Right lung (tissue), 10 donors: ENCODE measurements around the gene ASB17. TPM values are rescaled to one million over a fixed set of nuclear protein-coding genes. Genes with fewer than 3 reads are reported as not detected.
"Not testable (repeated sequence)": the region's sequence is repeated elsewhere in the genome, so short reads cannot be mapped to it uniquely, and the experiment has no call there.

Experiments
- DNase-seq, 2 donors: peaks; one replicate each; pipeline ENCODE4 v3.0.0-alpha.2; 2013
- long read RNA-seq, 8 donors: transcript quantifications; one replicate each; lab custom pipeline, GENCODE V29; 2026
- polyA plus RNA-seq, 5 donors: library from polyadenylated mRNA; unstranded; fragments of 120-200 nt; gene quantifications; one replicate each; pipeline versions ENCODE4 v1.2.1 to v1.2.3, GENCODE V29; 2013; ENCODE audit warnings: inconsistent platforms in 1 of 5, low replicate concordance in 1 of 5; ENCODE audit not compliant: insufficient read length in 5 of 5, insufficient read depth in 1 of 5

ASB17 gene
- not detected for polyA plus RNA-seq
- long read RNA-seq, donor 1: 0 reads
- long read RNA-seq, donor 2: 0 reads
- long read RNA-seq, donor 3: 0 reads
- long read RNA-seq, donor 4: 0 reads
- long read RNA-seq, donor 5: 0 reads
- long read RNA-seq, donor 6: 0 reads
- long read RNA-seq, donor 7: 0 reads
- long read RNA-seq, donor 8: 0 reads

GRCh38 chr1:75932304-75932703, at the start of gene ASB17:
TSS of gene ASB17 (minus strand) at chr1:75932404. CDS start at chr1:75932291, 113 bp downstream.
- no peak for DNase-seq

GRCh38 chr1:75980972-75981897, 49.0 kb upstream of the ASB17 start:
- no peak for DNase-seq

DNA sequence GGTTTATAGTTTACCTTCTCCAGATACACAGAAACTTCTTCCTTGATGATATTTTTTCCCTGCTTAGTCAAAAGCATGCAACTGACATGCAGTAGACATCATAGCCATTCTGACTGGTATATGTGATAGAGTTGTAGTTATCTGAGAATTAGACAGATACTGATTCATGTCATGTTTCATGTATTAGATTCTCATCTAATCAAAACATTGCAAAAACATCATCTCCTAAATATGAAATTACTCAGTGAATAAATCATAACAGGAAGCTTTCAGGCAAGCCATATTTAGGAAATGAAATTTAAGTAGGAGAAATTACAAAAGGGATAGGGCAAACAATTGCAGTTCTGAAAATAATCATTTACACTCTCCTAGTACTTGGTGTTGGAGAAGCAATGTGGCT, 38.4 kb upstream of the ASB17 start:
- DNase-seq: no peak

DNA sequence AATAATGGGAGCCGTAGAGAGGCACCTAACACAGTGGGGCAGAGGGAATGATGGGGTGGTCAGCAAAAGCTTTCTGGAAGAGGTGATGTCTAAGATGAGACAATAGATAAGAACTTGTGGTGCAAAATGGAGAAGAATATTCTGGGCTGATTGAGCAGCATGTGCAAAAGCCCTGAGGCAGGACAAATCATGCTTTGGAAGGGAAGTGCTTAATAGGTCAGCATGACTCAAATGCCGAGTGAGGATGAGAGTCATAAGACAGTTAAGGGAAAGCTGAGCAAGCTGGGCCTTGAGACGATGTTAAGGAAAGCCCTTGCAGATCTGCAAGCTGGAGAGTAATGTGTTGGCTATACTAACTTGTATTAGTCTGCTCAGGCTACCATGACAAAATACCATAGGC, 37.3 kb upstream of the ASB17 start:
- no peak for DNase-seq

DNA sequence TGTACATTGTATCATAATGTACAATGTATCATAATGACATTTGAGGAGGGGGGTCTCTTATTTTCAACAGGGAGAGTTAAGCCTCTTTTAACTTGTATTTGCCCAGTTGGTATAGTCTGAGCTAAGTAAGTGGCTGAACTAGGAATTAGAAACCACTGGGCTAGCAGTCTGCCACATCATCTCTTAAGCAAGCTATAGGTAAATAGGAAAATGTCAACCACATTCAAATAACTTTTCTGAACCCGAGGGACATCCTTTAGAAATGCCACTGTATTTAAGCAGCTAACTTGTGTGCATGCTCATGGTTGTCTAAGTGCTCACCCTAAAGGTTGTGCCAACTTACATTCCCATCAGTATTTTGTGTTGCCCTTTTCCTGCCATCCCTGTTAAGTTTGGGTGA, 35.5 kb upstream of the ASB17 start:
- no peak for DNase-seq

DNA sequence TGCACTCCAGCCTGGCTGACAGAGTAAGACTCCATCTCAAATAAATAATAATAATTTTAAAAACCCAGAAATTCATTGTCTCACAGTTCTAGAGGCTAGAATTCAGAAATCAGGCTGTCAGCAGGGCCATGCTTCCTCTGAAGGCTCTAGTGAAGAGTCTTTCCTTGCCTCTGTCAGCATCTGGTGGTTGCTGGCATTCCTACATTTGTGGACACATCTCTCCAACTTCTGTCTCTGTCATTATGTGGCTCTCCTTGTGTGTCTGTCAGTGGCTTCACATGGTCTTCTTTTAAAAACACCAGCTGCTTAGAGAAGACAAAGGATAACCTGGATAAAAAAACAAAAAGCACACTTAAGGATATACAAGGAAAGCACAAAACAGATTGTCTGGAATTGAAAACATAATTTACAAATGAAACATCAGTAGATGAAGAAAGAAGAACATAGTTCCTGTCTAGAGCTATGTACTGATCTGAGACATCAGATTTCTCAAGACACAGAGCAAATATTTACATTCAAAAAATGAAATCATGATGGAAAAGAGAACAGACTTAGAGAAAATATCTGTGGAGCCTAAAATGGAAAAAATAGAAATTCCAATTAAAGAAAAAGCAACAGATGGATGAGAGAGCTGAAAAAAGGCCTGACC, 32.7 kb upstream of the ASB17 start:
- DNase-seq: no peak

DNA sequence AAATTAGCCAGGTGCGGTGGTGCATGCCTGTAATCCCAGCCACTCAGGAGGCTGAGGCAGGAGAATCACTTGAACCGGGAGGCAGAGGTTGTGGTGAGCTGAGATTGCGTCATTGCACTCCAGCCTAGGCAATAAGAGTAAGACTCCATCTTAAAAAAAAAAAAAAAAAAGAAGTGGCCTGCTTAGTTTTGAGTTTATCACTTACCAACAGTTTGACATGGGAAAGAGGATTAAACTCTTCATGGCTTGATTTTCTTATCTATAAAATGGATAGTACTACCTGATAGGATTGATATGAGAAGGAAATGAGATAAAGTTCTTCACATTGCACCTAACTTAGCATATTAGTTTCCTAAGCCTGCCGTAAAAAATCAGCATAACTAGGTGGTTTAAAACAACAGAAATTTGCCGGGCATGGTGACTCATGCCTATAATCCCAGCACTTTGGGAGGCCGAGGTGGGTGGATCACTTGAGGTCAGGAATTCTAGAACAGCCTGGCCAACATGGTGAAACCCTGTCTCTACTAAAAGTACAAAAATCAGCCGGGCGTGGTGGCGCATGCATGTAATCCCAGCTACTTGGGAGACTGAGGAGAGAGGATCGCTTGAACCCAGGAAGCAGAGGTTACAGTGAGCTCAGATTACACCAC, 32.0 kb upstream of the ASB17 start:
- not testable (repeated sequence) for DNase-seq

GRCh38 chr1:75954586-75954985, 22.4 kb upstream of the ASB17 start:
- DNase-seq: no peak

DNA sequence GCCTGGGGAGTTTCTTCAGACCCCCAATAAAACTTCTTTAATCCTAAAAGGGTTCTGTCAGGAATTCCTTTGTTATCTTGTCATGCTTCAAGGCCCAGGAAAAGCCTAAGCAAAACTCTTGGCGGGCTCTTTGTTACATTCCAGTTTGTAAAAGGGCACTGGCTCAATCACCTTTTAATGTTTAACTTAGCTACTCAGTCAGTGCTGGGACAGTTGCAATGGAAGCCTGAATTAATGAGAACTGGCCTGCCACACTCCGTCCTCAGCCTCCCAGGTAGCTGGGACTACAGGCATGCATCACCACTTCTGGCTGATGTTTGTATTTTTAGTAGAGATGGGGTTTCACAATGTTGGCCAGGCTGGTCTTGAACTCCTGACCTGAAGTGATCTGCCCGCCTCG, 21.3 kb upstream of the ASB17 start:
- no peak for DNase-seq

- no peak for DNase-seq
These were observed 19.8 kb upstream of the ASB17 start for GRCh38 chr1:75952016-75952415.

DNA sequence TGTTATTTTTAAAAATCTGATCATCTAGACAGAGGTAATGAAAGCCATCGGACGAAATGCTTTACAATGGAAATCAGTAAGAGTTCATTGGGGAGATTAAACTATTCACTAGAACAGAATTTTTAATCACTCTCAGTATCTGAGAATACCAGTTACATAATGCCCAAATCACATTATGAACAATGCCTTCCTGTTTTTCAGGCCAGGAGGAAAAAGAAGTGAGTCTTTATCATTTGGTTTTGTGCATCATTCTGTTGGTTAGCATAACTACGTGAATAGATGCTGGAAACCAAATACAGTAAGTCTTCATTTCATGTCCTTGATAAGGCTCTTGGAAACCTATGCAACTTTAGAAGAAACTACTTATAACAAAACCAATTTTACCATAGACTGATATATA, 18.0 kb upstream of the ASB17 start:
- DNase-seq: no peak

- peak in 1 of 2 donors; percentile 3 for DNase-seq
These were observed 10.8 kb upstream of the ASB17 start for GRCh38 chr1:75943037-75943436.

GRCh38 chr1:75937034-75937433, 4.8 kb upstream of the ASB17 start:
- no peak for DNase-seq

- DNase-seq: no peak
These were observed 9.5 kb downstream of the ASB17 start for GRCh38 chr1:75922698-75923097.

- no peak for DNase-seq
These were observed 15.4 kb downstream of the ASB17 start for GRCh38 chr1:75916834-75917233.

DNA sequence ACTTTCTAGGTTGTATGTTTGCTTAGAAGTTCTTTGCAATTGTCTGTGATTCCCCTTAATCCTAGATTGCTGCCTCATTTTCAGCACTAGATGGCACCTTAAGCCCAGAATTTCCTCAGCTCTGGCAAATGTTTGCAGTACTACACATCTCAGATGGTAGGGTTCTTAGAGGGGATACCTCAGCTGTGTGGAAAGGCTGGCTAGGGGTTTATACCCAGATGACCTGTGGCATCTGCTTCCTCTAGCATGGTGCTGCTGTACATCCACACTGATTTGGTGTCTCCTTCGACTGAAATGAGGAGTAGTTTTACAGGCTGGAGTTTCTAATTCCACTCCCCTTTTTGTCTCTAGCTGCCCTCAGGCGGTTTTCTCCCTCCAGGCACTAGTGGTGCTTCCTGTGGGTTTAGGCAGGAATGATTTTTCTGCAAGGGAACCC, 23.5 kb downstream of the ASB17 start:
- DNase-seq: peak; percentile 6 to 42

DNA sequence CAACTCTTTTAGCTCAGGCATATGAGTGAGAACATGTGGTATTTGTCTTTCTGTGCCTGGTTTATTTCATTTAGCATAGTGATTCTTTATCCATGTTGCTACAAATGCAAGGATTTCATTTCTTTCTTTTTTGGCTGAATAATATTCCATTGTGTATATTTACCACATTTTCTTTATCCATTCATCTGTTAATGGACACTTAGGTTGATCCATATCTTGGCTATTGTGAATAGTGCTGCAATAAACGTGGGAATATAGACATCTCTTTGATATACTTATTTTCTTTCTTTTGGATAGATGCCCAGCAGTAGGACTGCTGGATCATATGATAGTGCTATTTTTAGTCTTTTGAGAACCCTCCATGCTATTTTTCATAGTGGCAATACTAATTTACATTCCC, 30.8 kb downstream of the ASB17 start:
- no peak for DNase-seq

DNA sequence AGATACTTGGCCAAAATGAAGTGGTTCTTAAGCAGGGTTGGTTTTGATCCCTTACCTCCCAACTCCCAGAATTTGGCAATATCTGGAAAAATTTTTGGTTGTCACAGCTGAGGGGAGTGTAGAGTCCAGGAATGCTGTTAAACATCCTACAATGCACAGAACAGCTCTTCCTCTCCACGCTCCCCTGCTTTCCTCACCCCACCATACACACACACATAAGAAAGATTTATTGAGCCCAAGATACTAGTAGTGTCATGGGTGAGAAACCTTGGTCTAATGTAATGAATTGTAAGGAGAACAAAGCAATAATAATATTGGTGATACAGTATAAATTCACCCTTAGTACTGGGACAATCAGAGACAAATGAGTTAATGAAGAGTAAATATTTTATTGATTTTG, 47.8 kb downstream of the ASB17 start:
- DNase-seq: no peak

DNA sequence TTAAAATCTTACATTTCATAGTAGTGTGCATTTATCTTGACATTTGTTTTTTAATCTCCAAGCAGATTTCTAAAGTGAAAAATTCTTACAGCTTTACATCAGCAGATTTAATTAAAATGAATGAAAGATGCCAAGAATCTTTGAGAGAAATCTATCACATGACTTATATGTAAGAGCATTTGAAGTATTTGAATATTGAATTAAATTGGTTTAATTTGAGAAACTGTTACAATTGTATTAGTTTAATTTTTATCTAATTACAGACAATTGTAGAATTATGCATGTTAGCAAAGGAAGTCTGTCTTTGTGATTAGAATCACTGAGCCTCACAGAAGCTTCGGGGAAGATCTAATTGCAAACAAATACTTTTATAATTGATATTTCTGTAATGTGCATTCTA, 52.2 kb downstream of the ASB17 start:
- no peak for DNase-seq

DNA sequence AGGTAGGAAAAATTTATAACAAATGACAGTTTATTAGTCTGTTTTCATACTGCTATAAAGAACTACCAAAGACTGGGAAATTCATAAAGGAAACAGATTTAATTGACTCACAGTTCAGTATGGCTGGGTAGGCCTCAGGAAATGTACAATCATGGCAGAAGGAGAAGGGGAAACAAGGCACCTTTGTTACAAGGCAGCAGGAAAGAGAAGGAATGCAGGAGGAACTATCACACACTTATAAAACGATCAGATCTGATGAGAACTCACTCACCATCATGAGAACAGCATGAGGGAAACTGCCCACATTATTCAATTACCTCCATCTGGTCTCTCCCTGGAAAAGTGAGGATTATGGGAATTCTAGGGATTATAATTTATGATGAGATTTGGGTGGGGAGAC, 61.3 kb downstream of the ASB17 start:
- DNase-seq: no peak
